ENCODE results near the gene NAV1.

Gene NAV1

DNA sequence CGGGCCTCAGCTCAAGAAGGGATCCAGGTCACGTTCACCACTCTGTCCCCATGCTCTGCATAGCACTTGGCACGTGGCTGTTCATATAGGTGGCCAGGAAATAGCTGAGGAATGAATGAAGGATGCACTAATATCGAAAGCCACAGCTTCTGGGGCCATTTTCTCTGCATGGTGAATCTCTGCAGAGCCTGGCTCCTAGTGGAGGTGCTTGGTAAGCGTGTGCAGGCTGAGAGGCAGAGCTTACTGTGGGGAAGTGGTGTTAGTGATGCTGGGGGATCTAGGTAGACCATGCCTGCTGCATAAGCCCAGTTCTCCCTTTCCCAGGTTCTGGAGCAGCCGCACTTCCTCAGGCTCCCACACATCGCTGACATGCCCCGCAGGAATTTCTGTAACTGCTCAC, 40.3 kb upstream of the NAV1 start:
- Histone ChIP-seq H3K9me3 (ENCODE audit: control insufficient read depth in 2 of 2, low read length in 2 of 2) (no peaks in the 10 kb centered on the region), H3K27ac (ENCODE audit: low read length) (peak overlapping the region; percentile 100), H3K27me3 (ENCODE audit: control insufficient read depth in 1 of 2, insufficient read depth in 2 of 2, low read length in 2 of 2) (no peaks in the 10 kb centered on the region), H3K9ac (ENCODE audit: low read length in 2 of 2) (peak overlapping the region; percentile 36 to 66), H3K4me3 (ENCODE audit: low read length in 2 of 2) (peak overlapping the region; percentile 27 to 61), H3K4me1 (ENCODE audit: control insufficient read depth, insufficient read depth, low read length) (peaks cover 93% of the 10 kb centered on the region), H3K36me3 (ENCODE audit: control insufficient read depth in 2 of 2, insufficient read depth in 2 of 2, low read length in 2 of 2) (peaks cover 34 to 42% of the 10 kb centered on the region in 2 donors)

DNA sequence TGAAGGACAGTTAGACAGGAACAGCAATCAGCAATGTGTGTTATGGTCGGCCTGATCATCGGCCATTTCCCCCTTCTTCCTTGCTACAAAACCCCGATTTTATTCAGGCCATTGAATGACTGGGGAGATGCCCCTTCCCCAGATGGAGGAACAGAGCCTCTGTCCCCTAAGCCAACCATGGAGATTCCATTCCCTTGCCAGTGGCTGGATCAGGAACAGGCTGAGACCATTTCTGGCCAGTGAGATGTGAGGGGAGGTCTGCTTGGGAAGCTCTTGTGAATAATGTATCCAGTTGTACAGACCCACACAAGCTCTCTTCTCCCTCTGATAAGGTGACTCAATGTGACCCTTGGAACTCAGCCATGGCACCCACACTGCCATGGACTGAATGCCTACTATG, 39.7 kb upstream of the NAV1 start:
- Histone ChIP-seq H3K36me3 (ENCODE audit: control insufficient read depth in 2 of 2, insufficient read depth in 2 of 2, low read length in 2 of 2) (peaks cover 30 to 40% of the 10 kb centered on the region in 2 donors), H3K4me3 (ENCODE audit: low read length in 2 of 2) (peak overlapping the region; percentile 27 to 61), H3K4me1 (ENCODE audit: control insufficient read depth, insufficient read depth, low read length) (peaks cover 89% of the 10 kb centered on the region), H3K27ac (ENCODE audit: low read length) (peak overlapping the region; percentile 100), H3K9me3 (ENCODE audit: control insufficient read depth in 2 of 2, low read length in 2 of 2) (no peaks in the 10 kb centered on the region), H3K9ac (ENCODE audit: low read length in 2 of 2) (peak overlapping the region; percentile 36 to 60), H3K27me3 (ENCODE audit: control insufficient read depth in 1 of 2, insufficient read depth in 2 of 2, low read length in 2 of 2) (no peaks in the 10 kb centered on the region)

DNA sequence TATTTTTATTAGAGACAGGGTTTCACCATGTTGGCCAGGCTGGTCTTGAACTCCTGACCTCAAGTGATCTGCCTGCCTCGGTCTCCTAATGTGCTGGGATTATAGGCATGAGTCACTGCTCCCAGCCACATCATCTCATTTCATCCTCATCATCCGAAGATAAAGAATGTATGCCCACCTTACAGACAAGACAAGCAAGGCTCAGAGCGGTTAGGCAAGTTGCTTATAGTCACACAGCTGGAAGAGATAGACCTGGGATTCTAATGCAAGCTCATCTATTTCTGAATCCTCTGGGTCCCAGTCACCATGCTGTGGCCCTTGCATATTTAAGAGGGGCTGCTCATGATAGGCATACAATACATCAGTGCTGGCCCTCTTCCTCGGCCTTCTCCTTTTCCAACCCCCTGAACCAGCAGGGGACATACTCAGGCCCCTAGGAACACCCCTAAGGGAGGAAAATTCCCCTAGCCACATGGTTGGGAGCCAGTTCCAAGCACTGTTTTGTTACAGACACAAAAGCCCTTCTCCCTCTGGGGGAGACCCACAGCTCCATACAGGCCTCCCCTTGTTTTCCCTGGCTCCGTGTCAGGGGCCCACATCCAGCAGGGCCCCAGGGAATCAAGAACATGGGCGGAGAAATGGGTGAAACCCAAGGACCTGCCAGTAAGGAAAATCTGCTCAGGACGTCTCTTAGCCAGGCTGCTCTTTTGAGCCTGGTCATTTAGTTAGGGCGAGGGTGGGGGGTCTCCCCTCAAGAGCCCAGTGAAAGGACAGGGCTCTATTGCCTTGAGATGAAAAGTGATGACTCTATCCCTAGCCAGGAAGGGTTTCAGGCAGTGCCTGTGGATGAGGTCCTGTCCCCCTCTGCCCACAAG, 38.9 kb upstream of the NAV1 start:
- peak overlapping the region; percentile 100 for H3K27ac ChIP-seq (ENCODE audit: low read length)
- no peaks in the 10 kb centered on the region for H3K27me3 ChIP-seq (ENCODE audit: control insufficient read depth in 1 of 2, insufficient read depth in 2 of 2, low read length in 2 of 2)
- peak overlapping the region; percentile 0 to 62 for H3K4me3 ChIP-seq (ENCODE audit: low read length in 2 of 2)
- H3K9ac ChIP-seq (ENCODE audit: low read length in 2 of 2) = peak overlapping the region; percentile 72 to 89
- peaks cover 23 to 33% of the 10 kb centered on the region in 2 donors for H3K36me3 ChIP-seq (ENCODE audit: control insufficient read depth in 2 of 2, insufficient read depth in 2 of 2, low read length in 2 of 2)
- H3K9me3 ChIP-seq (ENCODE audit: control insufficient read depth in 2 of 2, low read length in 2 of 2) = no peaks in the 10 kb centered on the region
- H3K4me1 ChIP-seq (ENCODE audit: control insufficient read depth, insufficient read depth, low read length) = peaks cover 81% of the 10 kb centered on the region

GRCh38 chr1:201500670-201501120, 38.2 kb upstream of the NAV1 start:
- Histone ChIP-seq H3K36me3 (ENCODE audit: control insufficient read depth in 2 of 2, insufficient read depth in 2 of 2, low read length in 2 of 2) (peaks cover 23 to 26% of the 10 kb centered on the region in 2 donors), H3K4me3 (ENCODE audit: low read length in 2 of 2) (peak overlapping the region; percentile 0 to 62), H3K9ac (ENCODE audit: low read length in 2 of 2) (peak overlapping the region; percentile 72 to 89), H3K4me1 (ENCODE audit: control insufficient read depth, insufficient read depth, low read length) (peaks cover 80% of the 10 kb centered on the region), H3K9me3 (ENCODE audit: control insufficient read depth in 2 of 2, low read length in 2 of 2) (no peaks in the 10 kb centered on the region), H3K27me3 (ENCODE audit: control insufficient read depth in 1 of 2, insufficient read depth in 2 of 2, low read length in 2 of 2) (no peaks in the 10 kb centered on the region), H3K27ac (ENCODE audit: low read length) (peak overlapping the region; percentile 100)

DNA sequence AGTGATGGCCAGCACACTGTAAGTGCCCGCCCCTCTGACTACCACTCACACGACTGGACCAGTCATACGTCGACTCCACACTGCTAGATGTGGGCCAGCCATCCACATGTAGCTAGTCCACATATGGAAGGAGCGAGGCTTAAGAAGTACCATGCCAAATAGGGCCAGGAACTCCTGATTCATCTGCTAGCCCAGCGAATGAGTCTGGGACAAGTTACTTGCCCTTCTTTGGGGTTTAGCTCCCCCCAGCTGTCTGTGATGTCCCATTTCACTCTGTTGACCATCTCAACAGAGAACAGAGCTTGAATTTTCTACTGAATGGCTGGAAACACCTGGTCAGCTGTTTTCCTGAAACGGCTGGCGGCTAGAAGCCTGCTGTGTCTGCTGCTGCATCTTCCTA, 37.8 kb upstream of the NAV1 start:
- Histone ChIP-seq H3K4me3 (ENCODE audit: low read length in 2 of 2) (peak overlapping the region; percentile 0 to 62), H3K9me3 (ENCODE audit: control insufficient read depth in 2 of 2, low read length in 2 of 2) (no peaks in the 10 kb centered on the region), H3K4me1 (ENCODE audit: control insufficient read depth, insufficient read depth, low read length) (peaks cover 78% of the 10 kb centered on the region), H3K27me3 (ENCODE audit: control insufficient read depth in 1 of 2, insufficient read depth in 2 of 2, low read length in 2 of 2) (no peaks in the 10 kb centered on the region), H3K36me3 (ENCODE audit: control insufficient read depth in 2 of 2, insufficient read depth in 2 of 2, low read length in 2 of 2) (peaks cover 24 to 26% of the 10 kb centered on the region in 2 donors), H3K9ac (ENCODE audit: low read length in 2 of 2) (peak overlapping the region; percentile 72 to 89), H3K27ac (ENCODE audit: low read length) (peak overlapping the region; percentile 100)

DNA sequence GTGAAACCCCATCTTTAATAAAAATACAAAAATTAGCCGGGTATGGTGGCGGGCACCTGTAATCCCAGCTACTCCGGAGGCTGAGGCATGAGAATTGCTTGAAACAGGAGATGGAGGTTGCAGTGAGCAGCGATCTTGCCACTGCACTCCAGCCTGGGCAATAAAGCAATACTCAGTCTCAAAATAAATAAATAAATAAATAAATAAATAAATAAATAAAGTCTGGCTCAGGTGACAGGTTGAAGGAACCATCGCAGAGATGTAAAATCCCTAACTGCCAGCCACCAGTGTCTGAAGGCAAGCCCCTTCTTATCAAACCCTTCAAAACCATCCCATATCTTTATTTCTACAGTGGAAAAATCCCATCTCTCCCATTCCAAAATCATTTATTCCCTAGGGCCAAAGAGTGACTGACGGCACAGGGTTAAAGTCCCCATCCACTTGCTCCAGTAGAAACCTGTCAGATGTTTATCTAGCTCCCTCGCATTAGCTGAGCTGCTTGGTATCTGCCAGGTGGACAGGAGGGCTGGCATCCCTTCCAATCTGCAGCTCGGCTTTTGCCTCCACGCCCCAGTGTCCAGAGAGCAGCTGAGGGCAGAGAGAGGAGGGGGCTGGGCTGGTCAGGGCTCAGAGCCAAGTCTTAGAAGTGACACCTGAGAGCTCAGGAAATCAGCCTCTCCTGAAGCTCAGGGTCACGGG, 37.0 kb upstream of the NAV1 start:
- Histone ChIP-seq H3K27ac (ENCODE audit: low read length) (peak overlapping the region; percentile 100), H3K4me1 (ENCODE audit: control insufficient read depth, insufficient read depth, low read length) (peaks cover 72% of the 10 kb centered on the region), H3K4me3 (ENCODE audit: low read length in 2 of 2) (peak overlapping the region; percentile 59 to 95)

DNA sequence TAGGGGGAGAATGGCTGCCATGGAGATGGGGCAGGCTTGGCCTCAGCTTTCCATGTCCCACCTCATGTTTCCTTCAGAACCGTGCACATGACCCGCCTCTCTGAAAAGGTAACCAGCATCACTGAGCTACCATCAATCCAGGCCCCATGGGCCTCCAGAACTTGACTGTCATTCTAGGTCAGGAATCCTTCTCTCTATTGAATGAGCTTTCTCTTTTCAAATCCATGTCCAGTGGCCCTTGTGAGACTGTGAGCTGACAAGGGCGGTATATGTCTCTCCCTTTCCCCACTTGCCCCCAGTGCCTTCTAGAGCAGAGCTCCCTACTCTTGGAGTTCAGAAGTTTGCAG, 36.4 kb upstream of the NAV1 start:
- H3K4me1 ChIP-seq (ENCODE audit: control insufficient read depth, insufficient read depth, low read length) = peaks cover 76% of the 10 kb centered on the region
- no peaks in the 10 kb centered on the region for H3K9me3 ChIP-seq (ENCODE audit: control insufficient read depth in 2 of 2, low read length in 2 of 2)
- peak overlapping the region; percentile 59 to 95 for H3K4me3 ChIP-seq (ENCODE audit: low read length in 2 of 2)
- peaks cover 19 to 25% of the 10 kb centered on the region in 2 donors for H3K36me3 ChIP-seq (ENCODE audit: control insufficient read depth in 2 of 2, insufficient read depth in 2 of 2, low read length in 2 of 2)
- no peaks in the 10 kb centered on the region for H3K27me3 ChIP-seq (ENCODE audit: control insufficient read depth in 1 of 2, insufficient read depth in 2 of 2, low read length in 2 of 2)
- peak overlapping the region; percentile 100 for H3K27ac ChIP-seq (ENCODE audit: low read length)
- H3K9ac ChIP-seq (ENCODE audit: low read length in 2 of 2) = peak overlapping the region; percentile 98 to 100

More for the DNA sequence above, 37.0 kb upstream of the NAV1 start:
- no peaks in the 10 kb centered on the region for H3K9me3 ChIP-seq (ENCODE audit: control insufficient read depth in 2 of 2, low read length in 2 of 2)
- H3K27me3 ChIP-seq (ENCODE audit: control insufficient read depth in 1 of 2, insufficient read depth in 2 of 2, low read length in 2 of 2) = no peaks in the 10 kb centered on the region
- H3K9ac ChIP-seq (ENCODE audit: low read length in 2 of 2) = peak overlapping the region; percentile 98 to 100
- peaks cover 21 to 27% of the 10 kb centered on the region in 2 donors for H3K36me3 ChIP-seq (ENCODE audit: control insufficient read depth in 2 of 2, insufficient read depth in 2 of 2, low read length in 2 of 2)

DNA sequence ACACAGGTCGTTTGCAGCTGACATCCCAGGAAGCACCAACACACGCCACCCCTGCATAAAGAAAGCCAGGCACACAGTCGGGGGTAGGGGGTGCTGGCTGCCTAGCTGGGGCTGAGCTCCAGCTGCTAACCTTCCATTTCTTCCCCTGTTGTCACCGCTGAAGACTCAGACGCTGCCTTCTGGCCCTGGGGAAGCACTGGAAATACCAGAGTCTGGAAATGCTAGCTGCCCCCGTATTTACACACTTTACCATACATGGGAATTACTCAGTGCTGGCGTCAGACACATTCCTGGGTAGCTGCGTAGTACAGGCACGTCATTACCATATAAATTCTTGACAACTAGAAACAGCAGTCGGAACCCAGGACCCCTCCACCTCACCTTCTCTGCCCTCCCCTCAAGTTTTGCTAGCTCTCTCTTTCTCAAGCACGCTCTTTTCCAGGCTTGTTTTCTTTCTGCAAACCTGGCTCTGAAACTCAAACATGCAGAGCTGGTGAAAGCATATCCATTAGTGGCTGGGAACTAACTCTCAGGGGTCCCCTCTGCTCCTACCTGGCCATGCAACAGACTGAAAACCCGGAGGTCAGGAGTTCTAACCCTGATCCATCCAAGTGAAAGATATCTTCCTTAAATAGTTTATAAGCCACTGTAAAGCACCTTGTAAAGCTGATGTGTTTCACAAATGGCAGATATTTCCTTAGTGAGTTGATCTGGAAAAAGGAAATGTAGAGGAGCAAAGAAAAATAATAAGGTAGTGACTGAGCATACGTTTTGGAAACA, 35.3 kb upstream of the NAV1 start:
- Histone ChIP-seq H3K4me1 (ENCODE audit: control insufficient read depth, insufficient read depth, low read length) (peaks cover 73% of the 10 kb centered on the region), H3K36me3 (ENCODE audit: control insufficient read depth in 2 of 2, insufficient read depth in 2 of 2, low read length in 2 of 2) (peaks cover 16 to 21% of the 10 kb centered on the region in 2 donors), H3K9ac (ENCODE audit: low read length in 2 of 2) (peak overlapping the region; percentile 98 to 100), H3K27ac (ENCODE audit: low read length) (peak overlapping the region; percentile 100), H3K4me3 (ENCODE audit: low read length in 2 of 2) (peak overlapping the region; percentile 82 to 95), H3K27me3 (ENCODE audit: control insufficient read depth in 1 of 2, insufficient read depth in 2 of 2, low read length in 2 of 2) (no peaks in the 10 kb centered on the region), H3K9me3 (ENCODE audit: control insufficient read depth in 2 of 2, low read length in 2 of 2) (no peaks in the 10 kb centered on the region)

- Histone ChIP-seq H3K27ac (ENCODE audit: low read length) (peak overlapping the region; percentile 100), H3K4me3 (ENCODE audit: low read length in 2 of 2) (peak overlapping the region; percentile 82 to 95)
Measured at GRCh38 chr1:201504179-201504631, 34.7 kb upstream of the NAV1 start.

More at GRCh38 chr1:201504179-201504631, 34.7 kb upstream of the NAV1 start:
- H3K4me1 ChIP-seq (ENCODE audit: control insufficient read depth, insufficient read depth, low read length) = peaks cover 70% of the 10 kb centered on the region
- peaks cover 12 to 20% of the 10 kb centered on the region in 2 donors for H3K36me3 ChIP-seq (ENCODE audit: control insufficient read depth in 2 of 2, insufficient read depth in 2 of 2, low read length in 2 of 2)
- H3K9me3 ChIP-seq (ENCODE audit: control insufficient read depth in 2 of 2, low read length in 2 of 2) = no peaks in the 10 kb centered on the region
- no peaks in the 10 kb centered on the region for H3K27me3 ChIP-seq (ENCODE audit: control insufficient read depth in 1 of 2, insufficient read depth in 2 of 2, low read length in 2 of 2)
- peak overlapping the region; percentile 98 to 100 for H3K9ac ChIP-seq (ENCODE audit: low read length in 2 of 2)

Measured in stomach smooth muscle (tissue), 2 donors.